Body of pancreas (tissue), 4 donors: ENCODE data around the gene ASB10.

Source experiments
- POLR2A ChIP-seq, 3 donors: fragments of 450-650 bp; IDR thresholded peaks; one replicate each; pipeline ENCODE4 v1.6.1; 2016; ENCODE audit warnings: antibody characterized with exemption in 3 of 3, mild to moderate bottlenecking in 2 of 3
- TF ChIP-seq, protein P1 (sequence below), 7 experiments: fragments of 450-650 bp in 4 of 7; fragments of 200-600 bp in 3 of 7; sonication (generic) in 3 of 7; IDR thresholded peaks; one replicate each; pipeline ENCODE4 v1.5.1; 2016 to 2019; ENCODE audit warnings: antibody characterized with exemption in 7 of 7

DNA sequence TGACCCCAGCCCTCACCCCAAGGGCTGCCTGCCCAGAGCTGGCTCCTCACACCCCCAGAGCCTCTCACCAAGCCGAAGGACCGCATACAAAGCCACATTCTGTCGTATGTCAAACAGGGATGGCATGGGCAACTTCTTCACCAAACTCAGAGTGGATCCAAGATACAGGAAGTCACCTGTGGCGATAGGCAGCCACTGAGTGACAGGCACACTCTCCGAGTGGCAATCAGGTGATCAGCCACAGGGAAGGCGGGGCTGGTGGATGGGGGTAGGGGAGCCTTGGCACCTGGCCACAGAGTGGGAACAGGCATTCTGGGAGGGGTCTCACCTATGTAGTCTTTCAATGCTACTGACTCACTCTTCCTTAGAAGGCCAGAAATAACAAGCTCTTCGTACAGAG lies 7.1 kb upstream of the ASB10 start:
- TF ChIP-seq, protein P1, sequence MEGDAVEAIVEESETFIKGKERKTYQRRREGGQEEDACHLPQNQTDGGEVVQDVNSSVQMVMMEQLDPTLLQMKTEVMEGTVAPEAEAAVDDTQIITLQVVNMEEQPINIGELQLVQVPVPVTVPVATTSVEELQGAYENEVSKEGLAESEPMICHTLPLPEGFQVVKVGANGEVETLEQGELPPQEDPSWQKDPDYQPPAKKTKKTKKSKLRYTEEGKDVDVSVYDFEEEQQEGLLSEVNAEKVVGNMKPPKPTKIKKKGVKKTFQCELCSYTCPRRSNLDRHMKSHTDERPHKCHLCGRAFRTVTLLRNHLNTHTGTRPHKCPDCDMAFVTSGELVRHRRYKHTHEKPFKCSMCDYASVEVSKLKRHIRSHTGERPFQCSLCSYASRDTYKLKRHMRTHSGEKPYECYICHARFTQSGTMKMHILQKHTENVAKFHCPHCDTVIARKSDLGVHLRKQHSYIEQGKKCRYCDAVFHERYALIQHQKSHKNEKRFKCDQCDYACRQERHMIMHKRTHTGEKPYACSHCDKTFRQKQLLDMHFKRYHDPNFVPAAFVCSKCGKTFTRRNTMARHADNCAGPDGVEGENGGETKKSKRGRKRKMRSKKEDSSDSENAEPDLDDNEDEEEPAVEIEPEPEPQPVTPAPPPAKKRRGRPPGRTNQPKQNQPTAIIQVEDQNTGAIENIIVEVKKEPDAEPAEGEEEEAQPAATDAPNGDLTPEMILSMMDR (IDR thresholded peaks at IDR 0.05) = no peak
- no peak for TF ChIP-seq POLR2A (IDR thresholded peaks at IDR 0.05)
